Measurements from ENCODE around the gene ACTL7B. TPM values are rescaled to one million over a fixed set of nuclear protein-coding genes. Genes with fewer than 3 reads are reported as not detected.

Gene ACTL7B
- total and polyA plus RNA-seq, 2 of the 4 experiments (the other 2 are of a cell fraction), result not detected

GRCh38 chr9:108831496-108832178, 24.1 kb downstream of the ACTL7B start:
- H2BK20ac ChIP-seq (ENCODE audit: low read depth, low read length), result no peak overlapping the region
- H4K8ac ChIP-seq (ENCODE audit: low read depth in 2 of 2, low read length in 2 of 2), result no peak overlapping the region
- no peak for ATAC-seq (ENCODE audit: low read depth)
- POLR2A ChIA-PET (ENCODE audit: unreplicated experiment), result no interaction called here
- H2BK5ac ChIP-seq (ENCODE audit: low read depth, low read length, poor library complexity, severe bottlenecking), result no peak overlapping the region
- no peaks in the 10 kb centered on the region for H3K79me1 ChIP-seq (ENCODE audit: low read depth in 1 of 2, low read length in 2 of 2)
- H3K36me3 ChIP-seq (ENCODE audit: control insufficient read depth, insufficient read depth, low read length), result no peaks in the 10 kb centered on the region
- H3K9me1 ChIP-seq (ENCODE audit: insufficient read depth, low read length), result no peaks in the 10 kb centered on the region
- no peak overlapping the region for H3K4ac ChIP-seq (ENCODE audit: low read depth, low read length)
- H4K20me1 ChIP-seq (ENCODE audit: insufficient read depth, low read length), result no peaks in the 10 kb centered on the region
- H3K27ac ChIP-seq (ENCODE audit: insufficient read depth, low read length), result no peak overlapping the region
- no peak overlapping the region for H2BK120ac ChIP-seq (ENCODE audit: low read depth, low read length)
- dilution Hi-C loops (cut with HindIII; ENCODE audit: low sequenced_read_pairs, unreplicated experiment), result no loop called here
- WGBS, 2 experiments (ENCODE audit: extremely low coverage in 2 of 2, insufficient read length in 1 of 2), result 67% methylated on average over 1 of the region's 1 CpG; no CpG with 5 or more reads in 1 of the 2 experiments
- H3K18ac ChIP-seq (ENCODE audit: low read depth, low read length), result no peak overlapping the region
- H3K9me3 ChIP-seq (ENCODE audit: control insufficient read depth, insufficient read depth, low read length), result no peaks in the 10 kb centered on the region
- H3K9ac ChIP-seq (ENCODE audit: low read depth, low read length), result no peak overlapping the region
- no peak overlapping the region for H2BK15ac ChIP-seq (ENCODE audit: low read depth, low read length)
- BruUV-seq (replicated peaks), result no TSS peak
- CTCF ChIA-PET, result no interaction called here
- in situ Hi-C loops (cut with MboI; ENCODE audit: low sequenced_read_pairs), result no loop called here
- intact Hi-C loops (cut with micrococcal nuclease), result no loop called here
- no peak overlapping the region for H4K91ac ChIP-seq (ENCODE audit: insufficient read depth, low read depth, low read length)
- no peak overlapping the region for H3K4me2 ChIP-seq (ENCODE audit: low read depth, low read length)
- H2AFZ ChIP-seq (replicated peaks; ENCODE audit: low read length, poor library complexity), result no peak overlapping the region
- TF ChIP-seq FOS (IDR thresholded peaks at IDR 0.05; ENCODE audit: low read depth, low read length), result no peak
- TF ChIP-seq CHD1 (IDR thresholded peaks at IDR 0.05; ENCODE audit: low read depth, low read length), result no peak
- TF ChIP-seq MXI1 (IDR thresholded peaks at IDR 0.05; ENCODE audit: borderline replicate concordance, low read depth, low read length), result no peak
- no peak for TF ChIP-seq RFX5 (IDR thresholded peaks at IDR 0.05; ENCODE audit: low read depth, low read length)
- no peak for TF ChIP-seq MAZ (IDR thresholded peaks at IDR 0.05; ENCODE audit: borderline replicate concordance, low read depth, low read length)
- no peak for TF ChIP-seq BHLHE40 (IDR thresholded peaks at IDR 0.05; ENCODE audit: low read depth, low read length)
- TF ChIP-seq RCOR1 (IDR thresholded peaks at IDR 0.05; ENCODE audit: insufficient replicate concordance, low read length), result no peak
- no peak for TF ChIP-seq NFE2L2 (IDR thresholded peaks at IDR 0.05; ENCODE audit: low read depth, low read length)
- TF ChIP-seq CEBPB (IDR thresholded peaks at IDR 0.05; ENCODE audit: low read depth, low read length), result no peak
- TF ChIP-seq, protein P1, sequence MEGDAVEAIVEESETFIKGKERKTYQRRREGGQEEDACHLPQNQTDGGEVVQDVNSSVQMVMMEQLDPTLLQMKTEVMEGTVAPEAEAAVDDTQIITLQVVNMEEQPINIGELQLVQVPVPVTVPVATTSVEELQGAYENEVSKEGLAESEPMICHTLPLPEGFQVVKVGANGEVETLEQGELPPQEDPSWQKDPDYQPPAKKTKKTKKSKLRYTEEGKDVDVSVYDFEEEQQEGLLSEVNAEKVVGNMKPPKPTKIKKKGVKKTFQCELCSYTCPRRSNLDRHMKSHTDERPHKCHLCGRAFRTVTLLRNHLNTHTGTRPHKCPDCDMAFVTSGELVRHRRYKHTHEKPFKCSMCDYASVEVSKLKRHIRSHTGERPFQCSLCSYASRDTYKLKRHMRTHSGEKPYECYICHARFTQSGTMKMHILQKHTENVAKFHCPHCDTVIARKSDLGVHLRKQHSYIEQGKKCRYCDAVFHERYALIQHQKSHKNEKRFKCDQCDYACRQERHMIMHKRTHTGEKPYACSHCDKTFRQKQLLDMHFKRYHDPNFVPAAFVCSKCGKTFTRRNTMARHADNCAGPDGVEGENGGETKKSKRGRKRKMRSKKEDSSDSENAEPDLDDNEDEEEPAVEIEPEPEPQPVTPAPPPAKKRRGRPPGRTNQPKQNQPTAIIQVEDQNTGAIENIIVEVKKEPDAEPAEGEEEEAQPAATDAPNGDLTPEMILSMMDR (conservative IDR thresholded peaks at IDR 0.05; ENCODE audit: low read depth, low read length), result no peak
- no peak for TF ChIP-seq MAFK (IDR thresholded peaks at IDR 0.05; ENCODE audit: low read depth, low read length)
- TF ChIP-seq USF2 (IDR thresholded peaks at IDR 0.05; ENCODE audit: low read depth, low read length), result no peak
- no peak for TF ChIP-seq RAD21 (IDR thresholded peaks at IDR 0.05; ENCODE audit: low read length)
- TF ChIP-seq POLR2A (IDR thresholded peaks at IDR 0.05; ENCODE audit: low read depth, low read length), result no peak
- no peak overlapping the region for H2AK5ac ChIP-seq (ENCODE audit: low read depth, low read length)
- no peak overlapping the region for H3K56ac ChIP-seq (ENCODE audit: extremely low read depth, insufficient read depth, low read length)
- no peak overlapping the region for H3K4me3 ChIP-seq (ENCODE audit: insufficient read depth, low read depth, low read length)
- peaks cover 2% of the 10 kb centered on the region for H3K27me3 ChIP-seq (ENCODE audit: control insufficient read depth, insufficient read depth, low read length)
- H4K5ac ChIP-seq (ENCODE audit: low read depth, low read length), result no peak overlapping the region
- no peaks in the 10 kb centered on the region for H3K4me1 ChIP-seq (ENCODE audit: control insufficient read depth, insufficient read depth, low read length)
- no peak overlapping the region for H3K14ac ChIP-seq (replicated peaks; ENCODE audit: low read depth, low read length)
- no peak overlapping the region for H3K23ac ChIP-seq (ENCODE audit: low read depth, low read length)
- DNase-seq, result no peak
- H2AK9ac ChIP-seq (replicated peaks; ENCODE audit: low read depth, low read length, poor library complexity), result no peak overlapping the region

Measured in IMR-90 (cell line).